Effector CD4-positive, alpha-beta T cell (primary cell): ENCODE results near the gene UBAP2L.
A peak's percentile ranks its signal among the peaks of the same experiment; 100 is the strongest.
"Not testable (repeated sequence)": the region's sequence is repeated elsewhere in the genome, so short reads cannot be mapped to it uniquely, and the experiment has no call there.

ENCODE experiments used
- DNase-seq: peaks from one replicate; pipeline ENCODE4 v3.0.0-alpha.2; 2020

Gene UBAP2L

GRCh38 chr1:154256686-154257085 is 35.9 kb downstream of the UBAP2L start:
- DNase-seq: no peak

DNA sequence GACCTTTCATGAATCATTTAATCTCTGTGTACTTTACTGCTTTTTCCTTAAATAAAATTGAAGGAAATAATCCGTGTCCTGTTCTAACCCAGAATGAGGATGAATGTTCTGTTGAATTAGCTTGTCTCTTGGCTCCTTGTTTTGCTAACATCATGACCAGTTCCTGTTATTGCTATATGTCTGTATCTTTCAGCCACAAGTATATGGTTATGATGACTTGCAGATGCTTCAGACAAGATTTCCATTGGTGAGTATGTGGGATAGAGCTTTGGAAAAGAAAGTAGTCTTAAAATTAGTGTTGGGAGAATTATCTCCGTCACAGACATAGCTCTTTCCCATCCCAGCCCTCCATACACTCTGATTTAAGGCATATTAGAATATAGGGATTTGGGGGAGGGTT is 38.0 kb downstream of the UBAP2L start:
- no peak for DNase-seq

DNA sequence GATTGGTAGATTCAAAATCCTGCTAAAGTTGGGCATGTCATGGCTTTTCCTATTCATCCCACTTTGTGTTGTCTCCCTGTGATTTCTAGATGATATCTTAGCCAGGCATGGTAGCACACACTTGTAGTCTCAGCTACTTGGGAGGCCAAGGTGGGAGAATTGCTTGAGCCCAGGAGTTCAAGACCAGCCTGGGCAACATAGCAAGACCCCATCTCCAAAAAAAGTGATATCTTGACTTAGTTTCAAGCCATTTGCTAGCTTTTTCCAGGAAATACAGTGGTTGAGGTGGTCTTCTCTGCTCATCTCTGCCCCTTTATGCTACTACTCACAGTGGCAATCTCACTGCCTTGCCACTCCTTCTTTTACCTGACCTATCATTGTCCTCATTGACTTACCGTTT is 39.4 kb downstream of the UBAP2L start:
- no peak for DNase-seq

DNA sequence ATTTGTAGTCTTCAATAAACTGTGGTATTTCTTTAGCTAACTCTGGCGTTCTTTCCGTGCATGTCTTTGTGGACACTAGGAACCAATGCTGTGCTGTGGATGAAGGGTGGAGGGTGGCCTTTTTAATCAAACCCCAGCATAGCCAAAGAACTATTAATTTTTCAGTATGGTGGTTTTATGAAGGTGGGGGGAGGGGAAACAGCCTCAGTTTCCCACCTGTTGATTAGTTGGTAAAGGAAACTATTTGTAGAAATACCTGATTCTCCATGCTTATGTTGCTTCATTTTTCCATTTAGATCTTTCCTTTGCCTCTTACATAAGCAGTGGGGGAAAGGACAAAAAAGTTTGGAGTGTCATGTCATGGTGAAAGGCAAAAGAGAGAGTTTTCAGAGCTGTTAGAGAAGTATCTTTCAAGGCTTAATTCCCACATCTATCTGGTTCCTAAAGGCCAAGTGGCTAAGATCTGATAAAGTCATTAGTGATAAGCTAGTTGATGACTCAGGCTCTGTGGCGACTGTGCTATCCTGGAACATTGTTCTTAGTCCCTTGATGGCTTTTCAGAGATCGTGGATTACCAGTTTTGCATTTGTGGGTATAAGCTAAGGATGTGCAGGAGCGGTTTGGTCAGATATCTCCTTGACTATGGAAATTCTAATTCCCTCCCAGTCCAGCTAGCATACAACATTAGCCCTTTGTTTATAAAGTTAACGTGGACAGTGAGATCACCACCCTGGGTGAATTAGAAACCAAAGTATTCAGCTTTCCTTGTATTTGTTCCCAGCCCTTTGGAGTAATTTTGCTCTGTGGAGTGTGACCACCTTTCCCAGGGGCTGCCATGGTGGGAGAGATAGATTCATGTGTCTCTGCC is 42.9 kb downstream of the UBAP2L start:
- no peak for DNase-seq

- no peak for DNase-seq
These were observed 43.7 kb downstream of the UBAP2L start for GRCh38 chr1:154264454-154264853.

GRCh38 chr1:154265586-154265985 is 44.8 kb downstream of the UBAP2L start:
- DNase-seq: no peak

- DNase-seq: no peak
These were observed 50.1 kb downstream of the UBAP2L start for GRCh38 chr1:154270833-154271232.

DNA sequence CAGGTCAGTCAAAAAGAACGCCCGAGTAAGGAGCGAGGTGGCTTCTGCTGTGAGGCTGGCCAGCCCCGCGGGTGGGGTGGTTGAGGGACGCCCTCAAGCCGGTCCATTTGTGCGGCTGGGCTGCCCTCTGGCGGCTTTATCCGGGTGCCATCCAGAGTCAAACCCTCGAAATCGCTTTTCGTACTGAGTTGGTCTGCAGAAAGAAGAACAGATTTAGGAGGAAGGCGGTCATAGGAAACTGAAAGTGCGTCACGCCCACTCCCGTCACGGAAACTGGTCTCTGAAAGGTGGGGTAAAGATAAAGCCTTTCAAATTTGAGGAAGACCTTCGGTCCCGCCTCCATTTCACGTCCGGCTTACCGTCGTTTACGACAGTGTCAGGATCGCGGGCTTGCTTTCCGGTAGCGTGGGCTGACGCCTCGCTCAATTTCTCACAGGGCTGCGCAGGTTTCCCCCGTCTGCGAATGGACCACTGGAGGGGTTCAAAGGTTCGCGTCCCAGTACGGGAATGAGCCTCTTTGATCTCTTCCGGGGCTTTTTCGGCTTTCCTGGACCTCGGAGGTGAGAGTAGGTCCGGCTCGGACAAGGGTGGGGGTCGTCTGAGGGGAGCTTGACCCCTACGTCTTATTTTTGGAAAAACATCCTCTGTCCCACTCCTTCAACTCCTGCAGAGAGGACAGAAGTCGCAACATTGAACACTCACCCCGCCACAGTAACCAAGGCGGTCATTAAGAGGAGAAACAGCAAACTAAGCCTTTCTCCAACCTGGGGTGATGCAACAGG is 51.7 kb downstream of the UBAP2L start, which contains the start of gene HAX1:
Gene HAX1 (plus strand): TSS at position 413 of the 782 bp plus-strand sequence. CDS start 95 bp downstream, at position 508.
- DNase-seq: peak; percentile 94

DNA sequence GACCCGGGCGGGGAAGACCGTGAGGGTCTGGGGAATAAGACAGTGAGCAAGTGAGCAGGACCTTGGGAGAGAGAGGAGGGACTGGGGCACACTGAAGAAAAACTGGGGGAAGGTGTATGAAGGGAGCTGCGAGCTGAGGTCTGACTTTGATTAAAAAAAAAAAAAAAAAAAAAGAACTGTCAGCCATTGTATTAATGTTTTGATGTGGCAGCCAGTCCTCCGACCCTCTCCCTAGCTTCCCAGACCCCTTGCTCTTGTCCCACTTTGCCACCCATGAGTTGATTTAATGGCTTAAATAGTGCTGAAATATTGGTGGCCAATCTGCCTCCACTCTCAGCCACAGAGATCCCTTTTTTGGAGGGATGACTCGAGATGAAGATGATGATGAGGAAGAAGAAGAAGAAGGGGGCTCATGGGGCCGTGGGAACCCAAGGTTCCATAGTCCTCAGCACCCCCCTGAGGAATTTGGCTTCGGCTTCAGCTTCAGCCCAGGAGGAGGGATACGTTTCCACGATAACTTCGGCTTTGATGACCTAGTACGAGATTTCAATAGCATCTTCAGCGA is 52.3 kb downstream of the UBAP2L start:
- no peak for DNase-seq

DNA sequence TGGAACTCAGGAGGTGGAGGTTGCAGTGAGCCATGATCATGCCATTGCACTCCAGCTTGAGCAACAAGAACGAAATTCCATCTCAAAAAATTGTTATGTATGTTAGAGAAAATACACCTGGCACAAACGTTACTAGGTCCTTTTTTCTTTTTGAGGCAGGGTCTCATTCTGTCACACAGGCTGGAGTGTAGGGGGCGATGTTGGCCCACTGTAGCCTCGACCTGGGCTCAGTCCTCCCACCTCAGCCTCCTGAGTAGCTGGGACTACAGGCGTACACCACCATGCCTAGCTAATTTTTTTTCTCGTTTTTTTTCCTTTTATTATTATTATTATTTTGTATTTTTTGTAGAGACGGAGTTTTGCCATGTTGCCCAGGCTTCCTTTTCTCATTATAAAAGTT is 56.0 kb downstream of the UBAP2L start:
- DNase-seq: no peak

DNA sequence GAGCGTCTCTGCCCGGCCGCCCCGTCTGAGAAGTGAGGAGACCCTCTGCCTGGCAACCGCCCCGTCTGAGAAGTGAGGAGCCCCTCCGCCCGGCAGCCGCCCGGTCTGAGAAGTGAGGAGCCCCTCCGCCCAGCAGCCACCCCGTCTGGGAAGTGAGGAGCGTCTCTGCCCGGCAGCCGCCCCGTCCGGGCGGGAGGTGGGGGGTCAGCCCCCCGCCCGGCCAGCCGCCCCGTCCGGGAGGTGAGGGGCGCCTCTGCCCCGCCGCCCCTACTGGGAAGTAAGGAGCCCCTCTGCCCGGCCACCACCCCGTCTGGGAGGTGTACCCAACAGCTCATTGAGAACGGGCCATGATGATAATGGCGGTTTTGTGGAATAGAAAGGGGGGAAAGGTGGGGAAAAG is 66.8 kb downstream of the UBAP2L start:
- DNase-seq: not testable (repeated sequence)

GRCh38 chr1:154288661-154289060 is 67.9 kb downstream of the UBAP2L start:
- no peak for DNase-seq

GRCh38 chr1:154290921-154291320 is 70.2 kb downstream of the UBAP2L start:
- no peak for DNase-seq

DNA sequence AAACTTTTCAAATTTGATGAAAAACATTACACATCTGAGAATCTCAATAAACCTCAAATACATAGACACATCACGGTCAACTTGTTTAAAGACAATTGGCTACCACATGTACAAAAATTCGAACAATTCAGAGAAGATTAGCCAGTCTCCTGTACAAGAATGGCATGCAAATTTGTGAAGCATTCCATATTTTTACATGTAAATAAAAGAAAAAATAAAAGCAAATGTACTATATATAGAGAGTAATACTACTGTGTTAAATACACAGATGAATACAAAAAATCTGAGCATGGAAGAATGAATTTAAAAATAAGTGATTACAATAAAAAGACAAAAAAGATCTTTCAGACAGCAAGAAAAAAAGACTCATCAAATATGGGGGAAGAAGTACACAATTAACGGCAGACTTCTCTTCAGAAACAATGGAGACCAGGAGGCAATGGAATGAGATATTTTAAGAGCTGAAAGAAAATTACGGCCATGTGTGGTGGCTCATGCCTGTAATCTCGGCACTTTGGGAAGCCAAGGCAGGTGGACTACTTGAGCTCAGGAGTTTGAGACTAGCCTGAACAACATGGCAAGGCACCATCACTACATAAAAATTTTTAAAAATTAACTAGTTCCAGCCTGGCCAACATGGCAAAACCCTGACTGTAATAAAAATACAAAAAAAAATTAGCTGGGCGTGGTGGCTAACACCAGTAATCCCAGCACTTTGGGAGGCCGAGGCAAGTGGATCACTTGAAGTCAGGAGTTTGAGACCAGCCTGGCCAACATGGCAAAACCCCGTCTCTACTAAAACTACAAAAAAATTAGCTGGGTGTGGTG is 74.9 kb downstream of the UBAP2L start:
- DNase-seq: no peak

DNA sequence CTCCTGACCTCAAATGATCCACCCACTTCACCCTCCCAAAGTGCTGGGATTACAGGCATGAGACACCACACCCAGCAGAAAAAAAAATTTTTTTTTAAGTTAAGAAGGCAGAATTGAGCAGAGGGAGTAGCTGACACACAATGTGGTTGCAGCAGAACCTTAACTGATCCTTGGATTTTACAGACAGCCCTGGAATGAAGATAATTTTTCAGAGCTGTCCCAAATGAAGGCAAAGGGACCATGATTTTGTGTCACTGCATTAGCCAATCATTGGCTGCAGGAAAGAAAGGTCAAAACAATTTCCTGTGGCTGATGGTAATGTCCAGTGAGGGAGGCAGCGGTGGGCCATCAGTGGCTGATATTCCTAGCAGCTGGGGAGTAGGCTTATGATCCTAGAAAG is 80.8 kb downstream of the UBAP2L start:
- no peak for DNase-seq

DNA sequence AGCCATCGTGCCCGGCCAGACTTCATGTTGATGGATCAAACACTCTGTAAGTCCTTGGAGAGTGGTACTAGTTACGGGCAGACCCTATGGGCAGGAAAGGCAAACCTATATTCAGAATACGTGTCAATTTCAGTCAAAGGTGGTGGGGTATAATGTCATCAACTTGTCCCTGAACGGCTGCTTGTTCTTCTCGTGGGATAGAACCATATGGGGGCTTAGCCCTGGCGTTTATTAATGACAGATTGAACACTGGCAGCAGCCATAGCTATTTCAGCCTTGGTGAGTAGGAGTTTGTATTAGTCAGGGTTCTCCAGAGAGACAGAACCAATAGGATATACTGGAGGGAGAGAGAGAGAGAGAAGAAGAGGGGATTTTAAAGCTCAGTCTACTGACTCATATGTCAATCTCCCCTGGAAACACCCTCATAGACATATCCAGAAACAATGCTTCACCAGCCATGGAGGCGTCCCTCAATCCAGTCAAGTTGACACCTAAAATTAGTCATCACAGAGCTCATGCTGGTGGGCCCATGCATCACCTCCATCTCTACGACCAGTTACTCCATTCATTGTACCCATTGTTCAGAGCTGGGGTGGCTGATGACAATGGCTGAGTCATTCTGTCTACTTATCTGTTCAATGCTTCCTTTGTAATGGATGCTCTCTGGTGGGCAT is 84.0 kb downstream of the UBAP2L start:
- DNase-seq: no peak

- DNase-seq: no peak
These were observed 85.4 kb downstream of the UBAP2L start for GRCh38 chr1:154306151-154306550.

DNA sequence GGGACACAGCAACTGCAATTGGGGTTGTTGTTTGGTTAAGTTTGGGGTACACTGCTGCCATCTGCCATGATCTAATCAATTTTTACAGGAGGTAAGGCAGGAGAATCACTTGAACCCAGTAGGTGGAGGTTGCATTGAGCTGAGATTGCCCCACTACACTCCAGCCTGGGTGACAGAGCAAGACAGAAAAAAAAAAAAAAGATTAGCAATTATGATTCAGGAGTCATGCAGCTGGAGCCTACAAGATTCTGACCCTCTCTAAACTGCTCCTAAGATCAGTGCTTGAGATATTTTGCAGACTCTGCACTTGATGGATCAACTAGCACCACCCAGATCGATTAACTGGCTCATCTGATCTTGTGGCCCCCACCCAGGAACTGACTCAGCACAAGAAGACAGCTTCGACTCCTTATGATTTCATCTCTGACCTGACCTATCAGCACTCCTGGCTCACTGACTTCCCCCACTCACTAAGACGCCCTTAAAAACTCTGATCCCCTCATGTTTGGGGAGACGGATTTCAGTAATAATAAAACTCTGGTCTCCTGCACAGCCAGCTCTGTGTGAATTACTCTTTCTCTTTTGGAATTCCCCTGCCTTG is 87.0 kb downstream of the UBAP2L start:
- not testable (repeated sequence) for DNase-seq

GRCh38 chr1:154309136-154309535 is 88.4 kb downstream of the UBAP2L start:
- not testable (repeated sequence) for DNase-seq

GRCh38 chr1:154312229-154313065 is 91.7 kb downstream of the UBAP2L start:
- DNase-seq: not testable (repeated sequence)

DNA sequence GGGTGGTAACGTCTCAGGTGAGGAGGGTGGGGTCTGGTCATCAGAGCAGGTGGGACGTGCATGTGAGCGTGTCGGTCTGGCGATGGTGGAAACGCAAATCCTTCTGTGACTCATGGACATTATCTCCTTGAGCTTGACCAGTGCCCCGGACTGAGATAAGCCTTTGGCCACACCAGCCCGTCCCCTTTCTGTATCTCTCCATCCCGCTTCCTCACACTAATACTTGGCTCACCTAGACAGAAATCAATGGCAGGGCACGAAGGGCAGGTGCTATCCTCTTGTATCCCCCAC is 92.3 kb downstream of the UBAP2L start:
- DNase-seq: no peak
